ENCODE measurements around the gene ZNF77.

Gene ZNF77

GRCh38 chr19:2988568-2988967, 43.8 kb upstream of the ZNF77 start:
- ATAC-seq (ENCODE audit: low read depth) (no peak), DNase-seq (ENCODE audit: low spot score) (no peak)
- TF ChIP-seq CTCF (IDR thresholded peaks at IDR 0.05; ENCODE audit: poor library complexity, severe bottlenecking): no peak
- Histone ChIP-seq H3K4me3 (ENCODE audit: severe bottlenecking) (no peak overlapping the region), H3K27me3 (ENCODE audit: insufficient read depth, poor library complexity, severe bottlenecking) (no peaks in the 10 kb centered on the region), H3K36me3 (ENCODE audit: low read depth) (no peaks in the 10 kb centered on the region), H3K9me3 (ENCODE audit: severe bottlenecking) (no peaks in the 10 kb centered on the region), H3K27ac (ENCODE audit: poor library complexity, severe bottlenecking) (no peak overlapping the region), H3K4me1 (ENCODE audit: insufficient read depth, poor library complexity, severe bottlenecking) (no peaks in the 10 kb centered on the region)

GRCh38 chr19:2987797-2988196, 43.0 kb upstream of the ZNF77 start:
- no peak overlapping the region for H3K27ac ChIP-seq (ENCODE audit: poor library complexity, severe bottlenecking)
- no peak for TF ChIP-seq CTCF (IDR thresholded peaks at IDR 0.05; ENCODE audit: poor library complexity, severe bottlenecking)
- H3K27me3 ChIP-seq (ENCODE audit: insufficient read depth, poor library complexity, severe bottlenecking): no peaks in the 10 kb centered on the region
- H3K4me3 ChIP-seq (ENCODE audit: severe bottlenecking): no peak overlapping the region
- no peaks in the 10 kb centered on the region for H3K36me3 ChIP-seq (ENCODE audit: low read depth)
- no peaks in the 10 kb centered on the region for H3K9me3 ChIP-seq (ENCODE audit: severe bottlenecking)
- ATAC-seq (ENCODE audit: low read depth): no peak
- H3K4me1 ChIP-seq (ENCODE audit: insufficient read depth, poor library complexity, severe bottlenecking): peaks cover 5% of the 10 kb centered on the region
- no peak for DNase-seq (ENCODE audit: low spot score)

GRCh38 chr19:2986951-2987524, 42.3 kb upstream of the ZNF77 start:
- DNase-seq (ENCODE audit: low spot score): no peak
- H3K36me3 ChIP-seq (ENCODE audit: low read depth): no peaks in the 10 kb centered on the region
- no peak for TF ChIP-seq CTCF (IDR thresholded peaks at IDR 0.05; ENCODE audit: poor library complexity, severe bottlenecking)

GRCh38 chr19:2984215-2984528, 39.4 kb upstream of the ZNF77 start:
- DNase-seq (ENCODE audit: low spot score): no peak
- no peak for ATAC-seq (ENCODE audit: low read depth)
- no peak overlapping the region for H3K27ac ChIP-seq (ENCODE audit: poor library complexity, severe bottlenecking)
- no peaks in the 10 kb centered on the region for H3K9me3 ChIP-seq (ENCODE audit: severe bottlenecking)
- no peak for TF ChIP-seq CTCF (IDR thresholded peaks at IDR 0.05; ENCODE audit: poor library complexity, severe bottlenecking)
- no peak overlapping the region for H3K4me3 ChIP-seq (ENCODE audit: severe bottlenecking)
- no peaks in the 10 kb centered on the region for H3K27me3 ChIP-seq (ENCODE audit: insufficient read depth, poor library complexity, severe bottlenecking)
- H3K36me3 ChIP-seq (ENCODE audit: low read depth): no peaks in the 10 kb centered on the region
- peaks cover 5% of the 10 kb centered on the region for H3K4me1 ChIP-seq (ENCODE audit: insufficient read depth, poor library complexity, severe bottlenecking)

More at GRCh38 chr19:2986951-2987524, 42.3 kb upstream of the ZNF77 start:
- H3K4me3 ChIP-seq (ENCODE audit: severe bottlenecking): no peak overlapping the region
- ATAC-seq (ENCODE audit: low read depth): no peak
- H3K9me3 ChIP-seq (ENCODE audit: severe bottlenecking): no peaks in the 10 kb centered on the region
- H3K27ac ChIP-seq (ENCODE audit: poor library complexity, severe bottlenecking): no peak overlapping the region
- H3K4me1 ChIP-seq (ENCODE audit: insufficient read depth, poor library complexity, severe bottlenecking): peaks cover 5% of the 10 kb centered on the region
- H3K27me3 ChIP-seq (ENCODE audit: insufficient read depth, poor library complexity, severe bottlenecking): no peaks in the 10 kb centered on the region

- Histone ChIP-seq H3K36me3 (ENCODE audit: low read depth) (no peaks in the 10 kb centered on the region), H3K27me3 (ENCODE audit: insufficient read depth, poor library complexity, severe bottlenecking) (no peaks in the 10 kb centered on the region), H3K4me1 (ENCODE audit: insufficient read depth, poor library complexity, severe bottlenecking) (peaks cover 5% of the 10 kb centered on the region), H3K4me3 (ENCODE audit: severe bottlenecking) (no peak overlapping the region), H3K9me3 (ENCODE audit: severe bottlenecking) (no peaks in the 10 kb centered on the region), H3K27ac (ENCODE audit: poor library complexity, severe bottlenecking) (peak overlapping the region; percentile 55)
- ATAC-seq (ENCODE audit: low read depth): peak; percentile 82
- TF ChIP-seq CTCF (IDR thresholded peaks at IDR 0.05; ENCODE audit: poor library complexity, severe bottlenecking): no peak
- no peak for DNase-seq (ENCODE audit: low spot score)
Measured at GRCh38 chr19:2983351-2984214, 38.8 kb upstream of the ZNF77 start.
